Cardiac muscle cell (in vitro differentiated cells and primary cell): Measurements from ENCODE around the gene FAM227A. TPM values are rescaled to one million over a fixed set of nuclear protein-coding genes. Genes with fewer than 3 reads are reported as not detected.

Experiments used
- DNase-seq, 2 donors: peaks; one replicate each; pipeline versions ENCODE4 v3.0.0 to v3.0.0-alpha.2; 2010 to 2017; ENCODE audit warnings: low read depth in 1 of 2, low spot score in 1 of 2
- H3K27ac ChIP-seq: fragments of 200-600 bp; sonication (generic); 2 replicates; pipeline ENCODE4 v1.5.1; 2016
- H3K27me3 ChIP-seq: fragments of 200-600 bp; sonication (generic); 2 replicates; pipeline ENCODE4 v1.6.0; 2016; ENCODE audit warnings: control low read depth
- H3K36me3 ChIP-seq: fragments of 200-600 bp; sonication (generic); 2 replicates; pipeline ENCODE4 v1.5.1; 2016; ENCODE audit warnings: control low read depth
- H3K4me1 ChIP-seq: fragments of 200-600 bp; sonication (generic); 2 replicates; pipeline ENCODE4 v1.8.1; 2017; ENCODE audit warnings: low read depth, mild to moderate bottlenecking, mixed run types
- H3K4me3 ChIP-seq: fragments of 200-600 bp; sonication (generic); 2 replicates; pipeline ENCODE4 v1.5.1; 2016; ENCODE audit warnings: mild to moderate bottlenecking
- H3K9me3 ChIP-seq: fragments of 200-600 bp; sonication (generic); 2 replicates; pipeline ENCODE4 v1.5.1; 2017; ENCODE audit warnings: low read depth, mild to moderate bottlenecking, control low read depth
- CTCF ChIP-seq: IDR thresholded peaks from 2 replicates; pipeline ENCODE4 v1.5.1; 2012; ENCODE audit warnings: low read depth, mild to moderate bottlenecking, low read length
- polyA plus RNA-seq: library from polyadenylated mRNA; unstranded; fragments of >200 nt; fragmentation: Nextera tagmentation; extraction: Ambion mirVana; gene quantifications from 2 replicates; pipeline ENCODE4 v1.2.1, GENCODE V29; 2016
- total RNA-seq: library from RNA; depleted of rRNA; stranded (reverse); fragments of >200 nt; gene quantifications from 2 replicates; pipeline ENCODE4 v1.2.3, GENCODE V29; 2016

Gene FAM227A
- total and polyA plus RNA-seq, 2 experiments from 2014 or later = 4.5 to 7.4 TPM

GRCh38 chr22:38700270-38700788, 44.1 kb upstream of the FAM227A start:
- H3K4me3 ChIP-seq = peak overlapping the region; percentile 75
- no peaks in the 10 kb centered on the region for H3K9me3 ChIP-seq
- H3K27me3 ChIP-seq = no peaks in the 10 kb centered on the region
- no peaks in the 10 kb centered on the region for H3K36me3 ChIP-seq
- peaks cover 26% of the 10 kb centered on the region for H3K4me1 ChIP-seq
- peak overlapping the region; percentile 97 for H3K27ac ChIP-seq
- peak in 1 of 2 donors; percentile 78 for DNase-seq
- no peak for TF ChIP-seq CTCF

- Histone ChIP-seq H3K36me3 (no peaks in the 10 kb centered on the region), H3K9me3 (no peaks in the 10 kb centered on the region), H3K27ac (peak overlapping the region; percentile 97), H3K4me1 (peaks cover 25% of the 10 kb centered on the region), H3K27me3 (no peaks in the 10 kb centered on the region), H3K4me3 (peak overlapping the region; percentile 75)
- no peak for TF ChIP-seq CTCF
- DNase-seq = peak in 1 of 2 donors; percentile 55
These were observed 43.6 kb upstream of the FAM227A start for GRCh38 chr22:38699784-38700183.

- H3K4me1 ChIP-seq = peaks cover 22% of the 10 kb centered on the region
- TF ChIP-seq CTCF = no peak
- no peaks in the 10 kb centered on the region for H3K9me3 ChIP-seq
- H3K27ac ChIP-seq = no peak overlapping the region
- DNase-seq = no peak
- H3K36me3 ChIP-seq = no peaks in the 10 kb centered on the region
- peak overlapping the region; percentile 75 for H3K4me3 ChIP-seq
- no peaks in the 10 kb centered on the region for H3K27me3 ChIP-seq
These were observed 43.0 kb upstream of the FAM227A start for GRCh38 chr22:38699143-38699542.

- H3K36me3 ChIP-seq = no peaks in the 10 kb centered on the region
- H3K9me3 ChIP-seq = no peaks in the 10 kb centered on the region
- no peak for DNase-seq
- no peak overlapping the region for H3K27ac ChIP-seq
- no peak overlapping the region for H3K4me3 ChIP-seq
- no peak for TF ChIP-seq CTCF
- peaks cover 22% of the 10 kb centered on the region for H3K4me1 ChIP-seq
- H3K27me3 ChIP-seq = no peaks in the 10 kb centered on the region
These were observed 42.4 kb upstream of the FAM227A start for GRCh38 chr22:38698407-38699094.

- no peak for TF ChIP-seq CTCF
- Histone ChIP-seq H3K9me3 (no peaks in the 10 kb centered on the region), H3K4me1 (peaks cover 22% of the 10 kb centered on the region), H3K36me3 (no peaks in the 10 kb centered on the region), H3K4me3 (no peak overlapping the region), H3K27me3 (no peaks in the 10 kb centered on the region), H3K27ac (peak overlapping the region; percentile 15)
- peak; percentile 25 to 80 for DNase-seq
These were observed 41.4 kb upstream of the FAM227A start for GRCh38 chr22:38697425-38698089.
